SU-DHL-6 (cell line): Measurements from ENCODE around the gene PLEKHM2.

Source experiments
- H2AFZ ChIP-seq: fragments of 200-600 bp; sonication (generic); 2 replicates; pipeline ENCODE4 v1.6.1; 2014; ENCODE audit warnings: low read depth, mild to moderate bottlenecking, moderate library complexity, mixed read lengths, antibody characterized with exemption, low read length; ENCODE audit not compliant: severe bottlenecking
- H3F3A ChIP-seq: fragments of 200-600 bp; shearing (Covaris generic); 2 replicates; pipeline ENCODE4 v1.6.0; 2016; ENCODE audit warnings: antibody characterized with exemption, mild to moderate bottlenecking; ENCODE audit not compliant: insufficient read depth
- H3K27ac ChIP-seq: fragments of 200-600 bp; sonication (generic); 2 replicates; pipeline ENCODE4 v1.5.1; 2016; ENCODE audit warnings: low read depth, mild to moderate bottlenecking, low read length, moderate library complexity, mixed read lengths
- H3K27me3 ChIP-seq: fragments of 200-600 bp; sonication (generic), shearing (Covaris generic); 2 replicates; pipeline ENCODE4 v1.6.0; 2014; ENCODE audit warnings: mild to moderate bottlenecking, low read length
- H3K36me3 ChIP-seq: fragments of 200-600 bp; sonication (generic); 2 replicates; pipeline ENCODE4 v1.6.1; 2014; ENCODE audit warnings: mild to moderate bottlenecking, low read length, mixed read lengths
- H3K4me2 ChIP-seq: fragments of 300-600, 200-600 bp; shearing (Covaris generic), sonication (generic); 2 replicates; pipeline ENCODE4 v1.6.0; 2014; ENCODE audit warnings: low read length, low read depth, mild to moderate bottlenecking; ENCODE audit not compliant: poor library complexity, severe bottlenecking
- H3K4me3 ChIP-seq: fragments of 200-600 bp; sonication (generic); 2 replicates; pipeline ENCODE4 v1.5.1; 2014; ENCODE audit warnings: antibody characterized with exemption, low read length, mild to moderate bottlenecking, mixed read lengths; ENCODE audit not compliant: insufficient read depth, poor library complexity, severe bottlenecking
- H3K79me2 ChIP-seq: fragments of 200-600 bp; sonication (generic); 2 replicates; pipeline ENCODE4 v1.6.1; 2014; ENCODE audit warnings: mild to moderate bottlenecking, low read length, moderate library complexity; ENCODE audit not compliant: insufficient read depth
- H3K9ac ChIP-seq: fragments of 200-600 bp; sonication (generic); 2 replicates; pipeline ENCODE4 v1.7.0; 2014; ENCODE audit warnings: mild to moderate bottlenecking, low read length
- H3K9me2 ChIP-seq: fragments of 200-600 bp; sonication (generic); replicated peaks from 2 replicates; pipeline ENCODE4 v1.6.1; 2014; ENCODE audit warnings: low read length; ENCODE audit not compliant: insufficient read depth
- H3K9me3 ChIP-seq: fragments of 200-600 bp; sonication (generic); 2 replicates; pipeline ENCODE4 v1.6.1; 2014; ENCODE audit warnings: low read length, mixed read lengths; ENCODE audit not compliant: insufficient read depth
- H4K20me1 ChIP-seq: fragments of 200-600 bp; sonication (generic); 2 replicates; pipeline ENCODE4 v1.6.1; 2014; ENCODE audit warnings: low read depth, mild to moderate bottlenecking, antibody characterized with exemption, low read length, moderate library complexity, mixed read lengths
- EZH2phosphoT487 ChIP-seq: fragments of 200-600 bp; sonication (generic), shearing (Covaris generic); conservative IDR thresholded peaks from 2 replicates; pipeline ENCODE4 v1.6.1; 2018; ENCODE audit warnings: mild to moderate bottlenecking, antibody characterized with exemption, low read length, moderate library complexity, mixed read lengths
- TF ChIP-seq, protein P1 (sequence below): fragments of 200-600 bp; sonication (generic); IDR thresholded peaks from one replicate; pipeline ENCODE4 v1.5.1; 2017; ENCODE audit warnings: antibody characterized with exemption, mild to moderate bottlenecking, low read length, moderate library complexity; ENCODE audit not compliant: insufficient read depth, poor library complexity, severe bottlenecking

The PLEKHM2 gene, protein sequence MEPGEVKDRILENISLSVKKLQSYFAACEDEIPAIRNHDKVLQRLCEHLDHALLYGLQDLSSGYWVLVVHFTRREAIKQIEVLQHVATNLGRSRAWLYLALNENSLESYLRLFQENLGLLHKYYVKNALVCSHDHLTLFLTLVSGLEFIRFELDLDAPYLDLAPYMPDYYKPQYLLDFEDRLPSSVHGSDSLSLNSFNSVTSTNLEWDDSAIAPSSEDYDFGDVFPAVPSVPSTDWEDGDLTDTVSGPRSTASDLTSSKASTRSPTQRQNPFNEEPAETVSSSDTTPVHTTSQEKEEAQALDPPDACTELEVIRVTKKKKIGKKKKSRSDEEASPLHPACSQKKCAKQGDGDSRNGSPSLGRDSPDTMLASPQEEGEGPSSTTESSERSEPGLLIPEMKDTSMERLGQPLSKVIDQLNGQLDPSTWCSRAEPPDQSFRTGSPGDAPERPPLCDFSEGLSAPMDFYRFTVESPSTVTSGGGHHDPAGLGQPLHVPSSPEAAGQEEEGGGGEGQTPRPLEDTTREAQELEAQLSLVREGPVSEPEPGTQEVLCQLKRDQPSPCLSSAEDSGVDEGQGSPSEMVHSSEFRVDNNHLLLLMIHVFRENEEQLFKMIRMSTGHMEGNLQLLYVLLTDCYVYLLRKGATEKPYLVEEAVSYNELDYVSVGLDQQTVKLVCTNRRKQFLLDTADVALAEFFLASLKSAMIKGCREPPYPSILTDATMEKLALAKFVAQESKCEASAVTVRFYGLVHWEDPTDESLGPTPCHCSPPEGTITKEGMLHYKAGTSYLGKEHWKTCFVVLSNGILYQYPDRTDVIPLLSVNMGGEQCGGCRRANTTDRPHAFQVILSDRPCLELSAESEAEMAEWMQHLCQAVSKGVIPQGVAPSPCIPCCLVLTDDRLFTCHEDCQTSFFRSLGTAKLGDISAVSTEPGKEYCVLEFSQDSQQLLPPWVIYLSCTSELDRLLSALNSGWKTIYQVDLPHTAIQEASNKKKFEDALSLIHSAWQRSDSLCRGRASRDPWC

DNA sequence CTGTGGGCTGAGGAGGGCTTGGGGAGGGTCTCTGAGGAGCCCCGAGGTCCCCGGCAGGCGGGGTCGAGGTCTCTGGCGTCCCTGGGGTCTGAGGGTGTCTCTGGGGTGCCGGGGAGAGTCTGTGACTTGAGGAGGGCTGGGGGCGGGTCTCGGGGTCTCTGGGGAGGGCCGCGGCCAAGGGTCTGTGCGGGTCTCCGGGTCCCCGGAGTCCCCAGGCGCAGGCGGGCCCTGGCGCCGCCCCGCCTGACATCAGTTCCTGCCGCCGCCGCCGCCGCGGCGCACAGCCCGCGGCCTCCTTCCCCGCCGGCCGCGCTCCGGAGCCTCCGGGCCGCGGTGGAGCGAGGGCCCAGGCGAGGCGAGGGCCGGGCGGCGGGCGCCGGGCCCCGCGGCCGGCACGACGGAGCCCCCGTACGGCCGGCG lies at the start of gene PLEKHM2:
Gene PLEKHM2 (plus strand): TSS at position 279 of the 420 bp plus-strand sequence. CDS start 239 bp downstream, outside the sequence.
- Histone ChIP-seq H3K9ac (peak within 1 kb of the TSS; percentile 89), H3K4me3 (peak within 1 kb of the TSS; percentile 97), H3K4me2 (peak within 1 kb of the TSS; percentile 99), H3K36me3 (no peaks in the 10 kb centered on the region), H3K9me2 (no peaks in the 10 kb centered on the region), H3F3A (peaks cover 13% of the 10 kb centered on the region), H3K27me3 (no peaks in the 10 kb centered on the region), H4K20me1 (no peaks in the 10 kb centered on the region), H3K79me2 (peaks cover 44% of the 10 kb centered on the region), H3K9me3 (no peaks in the 10 kb centered on the region), H2AFZ (peak within 1 kb of the TSS; percentile 91), H3K27ac (peak within 1 kb of the TSS; percentile 59)
- no peak for TF ChIP-seq EZH2phosphoT487
- TF ChIP-seq, protein P1, sequence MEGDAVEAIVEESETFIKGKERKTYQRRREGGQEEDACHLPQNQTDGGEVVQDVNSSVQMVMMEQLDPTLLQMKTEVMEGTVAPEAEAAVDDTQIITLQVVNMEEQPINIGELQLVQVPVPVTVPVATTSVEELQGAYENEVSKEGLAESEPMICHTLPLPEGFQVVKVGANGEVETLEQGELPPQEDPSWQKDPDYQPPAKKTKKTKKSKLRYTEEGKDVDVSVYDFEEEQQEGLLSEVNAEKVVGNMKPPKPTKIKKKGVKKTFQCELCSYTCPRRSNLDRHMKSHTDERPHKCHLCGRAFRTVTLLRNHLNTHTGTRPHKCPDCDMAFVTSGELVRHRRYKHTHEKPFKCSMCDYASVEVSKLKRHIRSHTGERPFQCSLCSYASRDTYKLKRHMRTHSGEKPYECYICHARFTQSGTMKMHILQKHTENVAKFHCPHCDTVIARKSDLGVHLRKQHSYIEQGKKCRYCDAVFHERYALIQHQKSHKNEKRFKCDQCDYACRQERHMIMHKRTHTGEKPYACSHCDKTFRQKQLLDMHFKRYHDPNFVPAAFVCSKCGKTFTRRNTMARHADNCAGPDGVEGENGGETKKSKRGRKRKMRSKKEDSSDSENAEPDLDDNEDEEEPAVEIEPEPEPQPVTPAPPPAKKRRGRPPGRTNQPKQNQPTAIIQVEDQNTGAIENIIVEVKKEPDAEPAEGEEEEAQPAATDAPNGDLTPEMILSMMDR = no peak

DNA sequence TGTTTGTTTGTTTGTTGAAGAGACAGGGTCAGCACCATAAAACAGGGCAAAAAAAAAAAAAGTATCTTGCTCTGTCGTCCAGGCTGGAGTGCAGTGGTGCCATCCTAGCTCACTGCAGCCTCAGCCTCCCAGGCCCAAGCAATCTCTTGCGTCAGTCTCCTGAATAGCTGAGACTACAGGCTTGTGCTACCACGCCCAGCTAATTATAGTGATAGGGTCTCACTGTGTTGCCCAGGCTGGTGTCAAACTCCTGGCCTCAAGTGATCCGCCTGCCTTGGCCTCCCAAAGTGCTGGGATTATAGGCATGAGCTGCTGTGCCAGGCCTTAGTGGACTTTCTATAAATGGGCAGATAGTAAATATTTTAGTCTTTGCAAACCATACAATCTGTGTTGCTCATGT lies 47.7 kb upstream of the PLEKHM2 start:
- Histone ChIP-seq H3K4me3 (no peak overlapping the region), H3K9me3 (no peaks in the 10 kb centered on the region), H3K79me2 (no peaks in the 10 kb centered on the region), H3K9me2 (no peaks in the 10 kb centered on the region), H4K20me1 (no peaks in the 10 kb centered on the region), H2AFZ (no peak overlapping the region), H3K36me3 (peaks cover 27% of the 10 kb centered on the region; the same call in 1 of the 2 replicates), H3K9ac (no peak overlapping the region), H3F3A (no peaks in the 10 kb centered on the region), H3K27ac (no peak overlapping the region), H3K4me2 (no peak overlapping the region), H3K27me3 (no peaks in the 10 kb centered on the region)
- no peak for TF ChIP-seq EZH2phosphoT487
- TF ChIP-seq, protein P1 = no peak

DNA sequence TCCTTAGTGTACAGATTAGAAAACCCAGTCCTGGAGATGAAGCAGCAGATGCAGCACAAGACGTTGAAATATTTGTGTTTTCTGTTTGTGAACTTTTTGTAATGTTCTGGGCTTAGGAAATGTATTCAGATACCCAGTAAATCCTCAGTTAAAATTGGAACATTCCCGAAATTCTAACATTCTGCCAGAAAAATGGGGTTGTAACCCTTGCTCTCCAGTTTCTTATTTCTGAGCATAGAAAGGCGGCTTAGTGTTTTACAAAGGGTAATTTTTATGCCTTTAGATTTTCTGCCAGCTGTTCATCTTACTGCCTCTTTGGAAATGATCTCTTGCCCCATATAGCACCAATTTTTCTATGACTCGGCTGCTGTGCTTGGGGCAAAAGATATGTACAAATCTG lies 46.3 kb upstream of the PLEKHM2 start:
- no peak overlapping the region for H3K27ac ChIP-seq
- H3K4me2 ChIP-seq = no peak overlapping the region
- TF ChIP-seq, protein P1 = no peak
- TF ChIP-seq EZH2phosphoT487 = no peak
- no peaks in the 10 kb centered on the region for H3K9me3 ChIP-seq
- no peaks in the 10 kb centered on the region for H3K27me3 ChIP-seq
- no peaks in the 10 kb centered on the region for H4K20me1 ChIP-seq
- no peaks in the 10 kb centered on the region for H3F3A ChIP-seq
- no peak overlapping the region for H3K4me3 ChIP-seq
- H3K9me2 ChIP-seq = no peaks in the 10 kb centered on the region
- H3K9ac ChIP-seq = no peak overlapping the region
- H3K79me2 ChIP-seq = no peaks in the 10 kb centered on the region
- peaks cover 24% of the 10 kb centered on the region; the same call in 1 of the 2 replicates for H3K36me3 ChIP-seq
- no peak overlapping the region for H2AFZ ChIP-seq
